ENCODE results near the gene LDHAL6B.

Gene LDHAL6B

DNA sequence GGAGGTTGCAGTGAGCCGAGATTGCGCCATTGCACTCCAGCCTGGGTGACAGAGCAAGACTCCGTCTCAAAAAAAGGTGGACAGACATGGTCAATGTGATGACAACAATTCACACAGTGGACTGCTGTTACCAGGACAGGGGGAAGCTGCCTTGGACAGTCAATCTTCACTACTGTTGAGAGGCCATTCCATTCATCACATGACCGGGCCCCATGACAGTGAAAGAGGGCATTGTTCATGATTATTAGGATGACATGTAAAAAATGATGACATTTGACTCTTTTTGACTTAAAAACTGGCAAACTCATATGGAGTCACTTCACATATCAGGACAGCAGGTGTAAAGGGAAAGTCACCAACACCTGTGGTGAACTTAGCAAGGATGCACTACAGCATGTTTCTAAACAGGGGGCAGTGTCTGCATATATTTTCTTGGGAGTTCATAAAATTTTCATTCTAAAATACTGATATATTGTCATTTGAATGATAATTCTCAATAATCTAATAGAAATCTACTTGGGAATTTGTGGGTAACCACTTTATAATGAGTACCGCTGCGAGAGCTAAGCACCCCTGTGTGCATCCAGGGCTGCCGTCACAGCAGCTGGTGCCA lies 34.2 kb upstream of the LDHAL6B start:
- H3K27ac ChIP-seq (replicated peaks) = no peak overlapping the region
- no peaks in the 10 kb centered on the region for H3K27me3 ChIP-seq (ENCODE audit: insufficient read depth, poor library complexity, severe bottlenecking)
- H3K4me3 ChIP-seq (replicated peaks; ENCODE audit: insufficient read depth, low read length) = no peak overlapping the region
- TF ChIP-seq CTCF (IDR thresholded peaks at IDR 0.05; ENCODE audit: insufficient read depth, low read length) (no peak), SPI1 (IDR thresholded peaks at IDR 0.05; ENCODE audit: borderline replicate concordance, low read depth) (no peak), POLR2AphosphoS5 (IDR thresholded peaks at IDR 0.05; ENCODE audit: low read depth) (no peak), REST (IDR thresholded peaks at IDR 0.05; ENCODE audit: insufficient replicate concordance, low read depth) (no peak), GABPA (IDR thresholded peaks at IDR 0.05; ENCODE audit: low read depth) (no peak)
- no peak for DNase-seq (ENCODE audit: low read depth in 1 of 2, low spot score in 1 of 2)

GRCh38 chr15:59173194-59173593 lies 33.4 kb upstream of the LDHAL6B start:
- Histone ChIP-seq H3K4me3 (replicated peaks; ENCODE audit: insufficient read depth, low read length) (no peak overlapping the region), H3K27ac (replicated peaks) (no peak overlapping the region), H3K27me3 (ENCODE audit: insufficient read depth, poor library complexity, severe bottlenecking) (no peaks in the 10 kb centered on the region)
- TF ChIP-seq POLR2AphosphoS5 (IDR thresholded peaks at IDR 0.05; ENCODE audit: low read depth) (no peak), SPI1 (IDR thresholded peaks at IDR 0.05; ENCODE audit: borderline replicate concordance, low read depth) (no peak), GABPA (IDR thresholded peaks at IDR 0.05; ENCODE audit: low read depth) (no peak), CTCF (IDR thresholded peaks at IDR 0.05; ENCODE audit: insufficient read depth, low read length) (no peak), REST (IDR thresholded peaks at IDR 0.05; ENCODE audit: insufficient replicate concordance, low read depth) (no peak)
- no peak for DNase-seq (ENCODE audit: low read depth in 1 of 2, low spot score in 1 of 2)

- Histone ChIP-seq H3K27ac (replicated peaks) (no peak overlapping the region), H3K4me3 (replicated peaks; ENCODE audit: insufficient read depth, low read length) (no peak overlapping the region), H3K27me3 (ENCODE audit: insufficient read depth, poor library complexity, severe bottlenecking) (no peaks in the 10 kb centered on the region)
- TF ChIP-seq SPI1 (IDR thresholded peaks at IDR 0.05; ENCODE audit: borderline replicate concordance, low read depth) (no peak), POLR2AphosphoS5 (IDR thresholded peaks at IDR 0.05; ENCODE audit: low read depth) (no peak), GABPA (IDR thresholded peaks at IDR 0.05; ENCODE audit: low read depth) (no peak), CTCF (IDR thresholded peaks at IDR 0.05; ENCODE audit: insufficient read depth, low read length) (no peak)
- no peak for DNase-seq (ENCODE audit: low read depth in 1 of 2, low spot score in 1 of 2)
Observed at GRCh38 chr15:59174151-59174834, 32.4 kb upstream of the LDHAL6B start.

Measured in HL-60 (cell line).